OCI-M2 (cell line): ENCODE data around the gene CBFA2T2.
"Not testable (repeated sequence)": the region's sequence is repeated elsewhere in the genome, so short reads cannot be mapped to it uniquely, and the experiment has no call there.

Experiments used
- DNase-seq: peaks from one replicate; lab custom pipeline; 2025; ENCODE audit not compliant: unreplicated experiment; lab: John Stamatoyannopoulos, UW

CBFA2T2 gene

GRCh38 chr20:33501000-33501399, 11.1 kb downstream of the CBFA2T2 start:
- DNase-seq = no peak

- DNase-seq = no peak
Observed at GRCh38 chr20:33503564-33503963, 13.7 kb downstream of the CBFA2T2 start.

DNA sequence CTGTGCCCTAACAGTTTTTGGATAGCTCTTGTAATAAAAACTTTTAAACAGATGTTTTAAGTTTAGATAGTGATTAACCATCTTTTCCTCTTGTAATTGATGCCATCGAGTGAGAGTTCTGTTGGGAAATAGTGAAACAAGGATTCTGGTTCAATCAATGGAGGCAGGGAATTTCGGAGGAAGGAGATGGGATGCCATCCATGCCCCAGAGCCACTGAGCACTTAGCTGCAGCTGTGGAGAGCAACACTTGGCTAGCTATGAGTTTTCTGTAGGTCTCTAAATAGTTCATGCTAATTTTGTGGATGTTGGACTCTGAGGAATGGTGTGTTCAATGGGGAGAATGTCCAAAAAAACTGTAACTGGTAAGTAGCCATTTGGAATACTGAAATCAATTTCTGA, 16.7 kb downstream of the CBFA2T2 start:
- DNase-seq = no peak

GRCh38 chr20:33507461-33507860, 17.6 kb downstream of the CBFA2T2 start:
- no peak for DNase-seq

- not testable (repeated sequence) for DNase-seq
Observed at GRCh38 chr20:33508015-33508414, 18.1 kb downstream of the CBFA2T2 start.

DNA sequence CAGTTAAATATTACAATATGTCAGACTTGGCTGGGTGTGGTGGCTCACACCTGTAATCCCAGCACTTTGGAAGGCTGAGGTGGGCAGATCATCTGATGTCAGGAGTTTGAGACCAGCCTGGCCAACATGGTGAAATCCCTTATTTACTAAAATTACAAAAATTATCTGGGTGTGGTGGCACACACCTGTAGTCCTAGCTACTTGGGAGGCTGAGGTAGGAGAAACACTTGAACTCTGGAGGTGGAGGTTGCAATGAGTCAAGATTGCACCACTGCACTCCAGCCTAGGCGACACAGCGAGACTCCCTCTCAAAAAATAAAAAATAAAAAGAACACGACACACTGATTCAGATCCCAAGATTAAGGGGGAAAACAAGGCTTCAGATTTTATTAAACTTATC, 19.2 kb downstream of the CBFA2T2 start:
- not testable (repeated sequence) for DNase-seq

DNA sequence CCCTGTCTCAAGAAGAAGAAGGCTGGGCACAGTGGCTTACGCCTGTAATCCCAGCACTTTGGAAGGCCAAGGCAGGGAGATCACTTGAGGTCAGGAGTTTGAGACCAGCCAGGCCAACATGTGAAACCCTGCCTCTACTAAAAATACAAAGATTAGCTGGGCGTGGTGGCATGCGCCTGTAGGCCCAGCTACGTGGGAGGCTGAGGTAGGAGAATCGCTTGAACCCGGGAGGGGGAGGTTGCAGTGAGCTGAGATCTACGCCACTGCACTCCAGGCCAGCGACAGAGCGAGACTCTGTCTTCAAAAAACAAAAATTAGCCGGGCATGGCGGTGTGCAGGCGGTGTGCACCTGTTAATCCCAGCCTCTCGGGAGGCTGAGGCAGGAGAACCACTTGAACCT, 22.0 kb downstream of the CBFA2T2 start:
- DNase-seq = not testable (repeated sequence)

- DNase-seq = no peak
Observed at GRCh38 chr20:33515569-33516216, 25.8 kb downstream of the CBFA2T2 start.

- no peak for DNase-seq
Observed at GRCh38 chr20:33516882-33517281, 27.0 kb downstream of the CBFA2T2 start.

GRCh38 chr20:33518071-33518470, 28.2 kb downstream of the CBFA2T2 start:
- no peak for DNase-seq

DNA sequence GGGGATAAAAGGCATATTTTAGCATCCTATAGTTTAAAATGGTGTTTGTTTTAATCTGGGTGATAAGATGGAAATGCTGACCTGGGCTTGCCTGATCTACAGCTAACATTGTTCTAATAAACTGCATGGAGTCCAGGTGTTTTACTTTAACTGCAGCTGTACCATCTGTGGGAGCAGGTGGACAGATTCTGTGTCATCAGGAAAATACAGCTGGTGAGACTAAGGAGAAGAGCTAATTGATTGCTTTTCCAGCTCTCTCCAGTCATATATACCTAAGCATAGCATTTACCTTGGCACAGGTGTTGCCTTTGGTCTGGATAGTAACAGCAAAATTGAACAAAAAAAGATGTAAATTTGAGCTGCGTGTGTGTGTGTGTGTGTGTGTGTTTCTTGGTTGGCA, 31.6 kb downstream of the CBFA2T2 start:
- no peak for DNase-seq

- no peak for DNase-seq
Observed at GRCh38 chr20:33522256-33522820, 32.4 kb downstream of the CBFA2T2 start.

DNA sequence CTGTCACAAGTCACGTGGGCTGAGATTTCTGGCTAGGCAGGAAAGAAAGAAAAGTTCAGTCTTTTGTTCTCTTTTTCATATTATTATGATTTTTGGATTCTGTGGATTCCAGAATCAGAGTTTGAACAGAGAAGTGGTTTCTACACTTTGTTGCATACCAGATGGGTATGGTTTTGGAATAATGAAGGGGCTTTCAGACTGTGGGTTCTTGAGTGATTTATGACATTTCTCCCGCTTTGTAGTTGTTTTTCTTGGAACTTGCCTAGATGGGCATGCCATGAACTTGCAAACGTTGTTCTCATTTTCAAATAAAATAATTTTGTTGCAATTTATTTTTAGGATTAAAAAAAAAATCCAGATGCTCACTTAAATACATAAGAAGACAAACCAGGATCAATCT, 34.4 kb downstream of the CBFA2T2 start:
- no peak for DNase-seq

- no peak for DNase-seq
Observed at GRCh38 chr20:33526769-33527168, 36.9 kb downstream of the CBFA2T2 start.

- DNase-seq = no peak
Observed at GRCh38 chr20:33531047-33531877, 41.4 kb downstream of the CBFA2T2 start.

DNA sequence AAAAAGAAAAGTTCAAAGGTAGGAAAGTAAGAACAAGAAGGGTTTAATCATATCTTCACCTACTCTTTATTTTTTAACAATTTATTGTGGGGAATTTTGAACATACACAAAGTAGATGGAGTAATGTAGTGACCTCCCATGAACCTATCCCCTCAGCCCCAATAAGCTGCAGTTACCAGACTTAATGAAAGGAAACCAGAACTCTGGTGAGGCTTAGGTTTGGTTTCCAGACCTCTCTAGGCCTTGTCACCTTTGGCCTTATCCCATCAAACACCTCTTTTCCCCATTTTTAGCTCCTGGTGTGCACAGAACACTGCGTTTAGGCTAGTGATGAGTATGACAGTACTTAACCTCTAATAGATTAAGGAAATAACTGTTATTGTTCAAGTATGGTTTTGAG, 42.0 kb downstream of the CBFA2T2 start:
- no peak for DNase-seq

DNA sequence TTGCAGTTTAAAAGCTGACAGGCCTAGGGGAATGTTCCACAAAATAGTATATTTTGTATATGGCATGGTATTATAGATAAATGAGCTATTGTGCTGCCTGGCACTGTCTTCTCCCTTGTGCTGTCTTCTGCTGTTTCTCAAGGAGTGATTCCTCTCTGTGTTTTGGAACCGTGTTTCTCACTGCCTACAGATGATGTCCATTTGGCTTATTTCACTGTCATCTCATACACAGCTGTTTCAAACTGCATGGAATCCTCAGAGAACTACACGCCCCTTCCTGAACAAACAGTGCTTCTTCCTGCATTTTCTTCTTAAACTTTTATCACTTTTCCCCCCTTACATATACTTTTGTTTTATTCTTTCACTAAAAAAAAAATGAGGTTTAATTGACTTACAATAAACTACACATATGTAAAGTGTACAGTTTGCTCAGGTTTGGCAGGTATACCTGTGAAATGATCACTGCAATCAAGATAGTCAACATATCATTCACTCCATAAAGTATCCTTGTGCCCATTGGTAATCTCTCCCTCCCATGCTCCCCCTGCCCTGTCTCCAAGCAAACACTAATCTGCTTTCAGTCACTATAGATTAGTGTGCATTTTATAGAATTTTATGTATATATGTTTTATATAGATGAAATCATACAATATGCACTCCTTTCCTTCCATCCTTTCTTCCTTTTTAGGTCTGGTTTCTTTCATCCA, 43.0 kb downstream of the CBFA2T2 start:
- DNase-seq = no peak

- not testable (repeated sequence) for DNase-seq
Observed at GRCh38 chr20:33535717-33536116, 45.8 kb downstream of the CBFA2T2 start.

DNA sequence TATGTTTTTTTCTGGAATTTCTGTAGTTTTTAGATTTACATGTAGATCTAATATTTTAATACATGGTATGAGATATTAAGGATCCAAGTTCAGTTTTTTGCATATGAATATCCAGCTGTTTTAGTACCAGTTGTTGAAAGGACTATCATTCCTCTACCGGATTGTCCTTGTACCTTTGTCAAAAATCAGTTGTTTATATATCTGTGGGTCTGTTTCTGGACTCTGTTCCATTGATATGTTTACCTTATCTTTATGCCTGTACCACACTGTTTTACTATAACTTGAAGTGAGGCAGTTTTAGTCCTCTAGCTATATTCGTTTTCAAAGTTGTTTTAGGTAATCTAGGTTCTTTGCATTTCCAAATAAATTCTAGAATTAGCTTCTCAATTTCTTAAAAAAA, 47.7 kb downstream of the CBFA2T2 start:
- DNase-seq = no peak

GRCh38 chr20:33539129-33539528, 49.2 kb downstream of the CBFA2T2 start:
- DNase-seq = no peak

GRCh38 chr20:33540427-33540826, 50.5 kb downstream of the CBFA2T2 start:
- no peak for DNase-seq

DNA sequence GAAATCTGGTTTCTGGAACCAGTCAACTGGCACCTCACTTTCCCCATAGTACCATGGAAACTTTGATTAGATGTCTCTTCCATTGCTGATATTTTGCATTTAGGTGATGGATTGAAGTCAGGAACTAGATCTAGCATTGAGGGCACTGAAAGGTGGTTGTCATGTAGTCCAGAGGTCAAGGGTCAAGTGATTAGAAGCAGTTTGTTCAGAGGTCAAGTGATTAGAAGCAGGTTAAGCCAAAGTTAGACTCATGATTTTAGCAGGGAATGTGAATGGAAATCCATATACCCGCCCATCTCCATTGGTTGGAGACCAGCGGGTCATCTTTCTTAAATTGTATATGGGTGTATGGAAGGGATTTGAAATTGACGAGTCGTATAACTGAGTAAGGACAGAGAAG, 51.2 kb downstream of the CBFA2T2 start:
- no peak for DNase-seq
